SJCRH30 (cell line): Measurements from ENCODE around the gene GPR146. TPM values are rescaled to one million over a fixed set of nuclear protein-coding genes. Genes with fewer than 3 reads are reported as not detected.

Experiments used
- DNase-seq, 2 experiments: peaks; one replicate each; pipeline ENCODE4 v3.0.0-alpha.2; 2015 to 2020
- H3K27ac ChIP-seq: fragments of 250-450 bp; sonication (Bioruptor Pico); 2 replicates; pipeline ENCODE4 v1.5.1; 2020; ENCODE audit warnings: mild to moderate bottlenecking, moderate library complexity
- H3K27me3 ChIP-seq: fragments of 250-450 bp; sonication (Bioruptor Pico); 2 replicates; pipeline ENCODE4 v1.5.1; 2020; ENCODE audit warnings: mild to moderate bottlenecking, moderate library complexity
- H3K36me3 ChIP-seq: fragments of 250-450 bp; sonication (Bioruptor Pico); 2 replicates; pipeline ENCODE4 v1.5.1; 2020; ENCODE audit warnings: mild to moderate bottlenecking, moderate library complexity
- H3K4me1 ChIP-seq: fragments of 250-450 bp; sonication (Bioruptor Pico); 2 replicates; pipeline ENCODE4 v1.5.1; 2020; ENCODE audit warnings: mild to moderate bottlenecking, moderate library complexity
- H3K4me3 ChIP-seq: fragments of 250-450 bp; sonication (Bioruptor Pico); 2 replicates; pipeline ENCODE4 v1.5.1; 2020; ENCODE audit warnings: mild to moderate bottlenecking, moderate library complexity
- H3K9me3 ChIP-seq: fragments of 250-450 bp; sonication (Bioruptor Pico); replicated peaks from 2 replicates; pipeline ENCODE4 v1.5.1; 2020; ENCODE audit warnings: mild to moderate bottlenecking, moderate library complexity
- total RNA-seq: library from RNA; depleted of rRNA; stranded (reverse); fragments of >200 nt; shearing (Covaris generic); gene quantifications from 2 replicates; pipeline ENCODE4 v1.2.3, GENCODE V29; 2014

Gene GPR146
- total RNA-seq, 1 experiment from 2014 or later = 0.93 TPM

GRCh38 chr7:1053816-1054370, 9.5 kb downstream of the GPR146 start:
- Histone ChIP-seq H3K36me3 (no peaks in the 10 kb centered on the region), H3K4me3 (no peak overlapping the region), H3K27ac (no peak overlapping the region), H3K4me1 (no peaks in the 10 kb centered on the region), H3K9me3 (no peaks in the 10 kb centered on the region), H3K27me3 (no peaks in the 10 kb centered on the region)
- DNase-seq = no peak

GRCh38 chr7:1054438-1054837, 10.1 kb downstream of the GPR146 start:
- Histone ChIP-seq H3K27me3 (no peaks in the 10 kb centered on the region), H3K27ac (no peak overlapping the region), H3K9me3 (no peaks in the 10 kb centered on the region), H3K36me3 (no peaks in the 10 kb centered on the region), H3K4me1 (no peaks in the 10 kb centered on the region), H3K4me3 (no peak overlapping the region)
- no peak for DNase-seq

DNA sequence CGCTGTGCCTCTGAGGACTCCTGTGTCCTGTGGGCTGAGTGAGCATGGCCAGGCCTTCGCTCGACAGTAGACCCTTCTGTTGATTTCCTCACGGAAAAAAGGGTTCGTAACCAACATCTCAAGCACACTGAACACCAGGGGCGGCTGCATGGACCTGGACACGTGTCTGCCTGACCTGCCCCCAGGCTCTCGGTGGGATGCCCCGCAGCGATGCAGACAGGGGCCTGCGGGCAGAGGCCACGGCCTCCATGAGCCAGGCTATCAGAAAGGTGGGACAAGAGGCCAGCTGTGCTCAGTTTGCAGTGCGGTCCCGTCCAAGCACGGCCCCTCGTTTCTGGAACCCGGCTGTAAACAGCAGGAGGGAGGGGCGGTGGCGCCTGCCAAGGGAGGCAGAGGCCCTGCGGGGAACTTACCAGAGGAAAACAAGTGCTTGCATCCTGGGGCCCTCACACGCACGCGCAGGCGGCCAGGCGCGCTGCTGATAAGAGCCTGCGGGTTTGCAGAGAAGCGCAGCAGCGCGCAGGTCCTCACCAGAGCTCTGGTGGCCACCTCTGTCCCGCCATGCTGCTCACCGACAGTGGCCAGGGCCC, 10.6 kb downstream of the GPR146 start:
- no peak for DNase-seq
- no peaks in the 10 kb centered on the region for H3K36me3 ChIP-seq
- no peak overlapping the region for H3K4me3 ChIP-seq
- no peaks in the 10 kb centered on the region for H3K27me3 ChIP-seq
- no peaks in the 10 kb centered on the region for H3K9me3 ChIP-seq
- no peak overlapping the region for H3K27ac ChIP-seq
- H3K4me1 ChIP-seq = no peaks in the 10 kb centered on the region

- Histone ChIP-seq H3K9me3 (no peaks in the 10 kb centered on the region), H3K27me3 (no peaks in the 10 kb centered on the region), H3K4me3 (no peak overlapping the region), H3K4me1 (no peaks in the 10 kb centered on the region), H3K36me3 (no peaks in the 10 kb centered on the region), H3K27ac (no peak overlapping the region)
- DNase-seq = no peak
Observed at GRCh38 chr7:1055491-1055955, 11.2 kb downstream of the GPR146 start.

GRCh38 chr7:1055956-1056784, 11.8 kb downstream of the GPR146 start:
- Histone ChIP-seq H3K4me1 (no peaks in the 10 kb centered on the region), H3K36me3 (no peaks in the 10 kb centered on the region), H3K27me3 (no peaks in the 10 kb centered on the region), H3K9me3 (no peaks in the 10 kb centered on the region), H3K4me3 (no peak overlapping the region), H3K27ac (no peak overlapping the region)
- no peak for DNase-seq

DNA sequence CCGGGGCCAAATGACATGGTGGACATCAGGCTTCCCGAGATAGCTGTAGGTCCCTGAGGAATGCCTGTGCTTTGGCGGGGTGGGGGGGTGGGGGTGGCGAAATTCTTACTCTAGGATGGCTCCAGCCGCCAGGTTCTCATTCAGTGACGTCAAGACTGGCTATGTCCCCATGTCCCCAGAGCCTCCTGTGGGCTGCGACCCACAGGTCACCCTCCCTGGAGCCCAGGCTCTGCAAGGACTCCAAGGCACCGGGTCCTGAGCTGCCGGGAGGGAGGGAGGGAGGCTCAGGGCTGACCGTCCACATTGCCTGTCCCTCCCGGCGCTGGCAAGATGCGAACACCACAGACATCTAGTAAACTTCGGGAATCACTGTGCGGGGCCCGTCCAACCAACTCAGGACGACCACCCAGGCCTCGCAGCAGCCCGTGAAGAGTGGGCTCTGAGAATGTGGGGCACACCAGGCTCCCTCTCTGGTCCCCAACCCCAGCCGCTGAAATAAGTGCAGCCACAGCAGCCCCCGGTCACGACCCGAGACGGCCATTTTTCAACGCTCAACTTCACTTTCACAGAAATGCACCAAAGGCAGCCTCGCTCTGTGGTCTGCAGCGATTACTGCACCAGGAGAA, 12.6 kb downstream of the GPR146 start:
- H3K27me3 ChIP-seq = no peaks in the 10 kb centered on the region
- H3K36me3 ChIP-seq = no peaks in the 10 kb centered on the region
- no peak overlapping the region for H3K4me3 ChIP-seq
- H3K9me3 ChIP-seq = no peaks in the 10 kb centered on the region
- H3K4me1 ChIP-seq = no peaks in the 10 kb centered on the region
- no peak for DNase-seq
- H3K27ac ChIP-seq = no peak overlapping the region

DNA sequence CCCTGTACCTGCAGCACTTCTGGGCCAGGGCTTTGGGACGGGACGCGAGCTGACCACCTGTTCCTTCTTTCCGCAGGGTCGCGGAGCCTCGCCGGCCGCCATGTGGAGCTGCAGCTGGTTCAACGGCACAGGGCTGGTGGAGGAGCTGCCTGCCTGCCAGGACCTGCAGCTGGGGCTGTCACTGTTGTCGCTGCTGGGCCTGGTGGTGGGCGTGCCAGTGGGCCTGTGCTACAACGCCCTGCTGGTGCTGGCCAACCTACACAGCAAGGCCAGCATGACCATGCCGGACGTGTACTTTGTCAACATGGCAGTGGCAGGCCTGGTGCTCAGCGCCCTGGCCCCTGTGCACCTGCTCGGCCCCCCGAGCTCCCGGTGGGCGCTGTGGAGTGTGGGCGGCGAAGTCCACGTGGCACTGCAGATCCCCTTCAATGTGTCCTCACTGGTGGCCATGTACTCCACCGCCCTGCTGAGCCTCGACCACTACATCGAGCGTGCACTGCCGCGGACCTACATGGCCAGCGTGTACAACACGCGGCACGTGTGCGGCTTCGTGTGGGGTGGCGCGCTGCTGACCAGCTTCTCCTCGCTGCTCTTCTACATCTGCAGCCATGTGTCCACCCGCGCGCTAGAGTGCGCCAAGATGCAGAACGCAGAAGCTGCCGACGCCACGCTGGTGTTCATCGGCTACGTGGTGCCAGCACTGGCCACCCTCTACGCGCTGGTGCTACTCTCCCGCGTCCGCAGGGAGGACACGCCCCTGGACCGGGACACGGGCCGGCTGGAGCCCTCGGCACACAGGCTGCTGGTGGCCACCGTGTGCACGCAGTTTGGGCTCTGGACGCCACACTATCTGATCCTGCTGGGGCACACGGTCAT, 13.3 kb downstream of the GPR146 start:
- H3K27ac ChIP-seq = no peak overlapping the region
- no peak for DNase-seq
- no peaks in the 10 kb centered on the region for H3K36me3 ChIP-seq
- H3K4me1 ChIP-seq = no peaks in the 10 kb centered on the region
- H3K9me3 ChIP-seq = no peaks in the 10 kb centered on the region
- H3K27me3 ChIP-seq = no peaks in the 10 kb centered on the region
- H3K4me3 ChIP-seq = no peak overlapping the region

- no peak for DNase-seq
- H3K4me3 ChIP-seq = no peak overlapping the region
- H3K9me3 ChIP-seq = no peaks in the 10 kb centered on the region
- H3K27me3 ChIP-seq = no peaks in the 10 kb centered on the region
- no peak overlapping the region for H3K27ac ChIP-seq
- H3K36me3 ChIP-seq = no peaks in the 10 kb centered on the region
- no peaks in the 10 kb centered on the region for H3K4me1 ChIP-seq
Observed at GRCh38 chr7:1058311-1058710, 14.0 kb downstream of the GPR146 start.

DNA sequence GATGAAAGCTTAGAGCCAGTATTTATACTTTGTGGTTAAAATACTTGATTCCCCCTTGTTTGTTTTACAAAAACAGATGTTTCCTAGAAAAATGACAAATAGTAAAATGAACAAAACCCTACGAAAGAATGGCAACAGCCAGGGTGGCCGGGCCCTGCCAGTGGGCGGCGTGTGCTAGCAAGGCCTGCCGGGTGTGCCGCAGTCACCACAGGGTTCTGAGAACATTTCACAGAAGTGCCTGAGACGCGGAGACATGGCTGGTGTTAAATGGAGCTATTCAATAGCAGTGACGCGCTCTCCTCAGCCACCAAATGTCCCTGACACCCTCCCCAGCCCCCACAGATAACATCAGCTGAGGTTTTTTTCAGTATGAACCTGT, 14.5 kb downstream of the GPR146 start:
- Histone ChIP-seq H3K4me3 (no peak overlapping the region), H3K27me3 (no peaks in the 10 kb centered on the region), H3K4me1 (no peaks in the 10 kb centered on the region), H3K27ac (no peak overlapping the region), H3K9me3 (no peaks in the 10 kb centered on the region), H3K36me3 (no peaks in the 10 kb centered on the region)
- DNase-seq = no peak

DNA sequence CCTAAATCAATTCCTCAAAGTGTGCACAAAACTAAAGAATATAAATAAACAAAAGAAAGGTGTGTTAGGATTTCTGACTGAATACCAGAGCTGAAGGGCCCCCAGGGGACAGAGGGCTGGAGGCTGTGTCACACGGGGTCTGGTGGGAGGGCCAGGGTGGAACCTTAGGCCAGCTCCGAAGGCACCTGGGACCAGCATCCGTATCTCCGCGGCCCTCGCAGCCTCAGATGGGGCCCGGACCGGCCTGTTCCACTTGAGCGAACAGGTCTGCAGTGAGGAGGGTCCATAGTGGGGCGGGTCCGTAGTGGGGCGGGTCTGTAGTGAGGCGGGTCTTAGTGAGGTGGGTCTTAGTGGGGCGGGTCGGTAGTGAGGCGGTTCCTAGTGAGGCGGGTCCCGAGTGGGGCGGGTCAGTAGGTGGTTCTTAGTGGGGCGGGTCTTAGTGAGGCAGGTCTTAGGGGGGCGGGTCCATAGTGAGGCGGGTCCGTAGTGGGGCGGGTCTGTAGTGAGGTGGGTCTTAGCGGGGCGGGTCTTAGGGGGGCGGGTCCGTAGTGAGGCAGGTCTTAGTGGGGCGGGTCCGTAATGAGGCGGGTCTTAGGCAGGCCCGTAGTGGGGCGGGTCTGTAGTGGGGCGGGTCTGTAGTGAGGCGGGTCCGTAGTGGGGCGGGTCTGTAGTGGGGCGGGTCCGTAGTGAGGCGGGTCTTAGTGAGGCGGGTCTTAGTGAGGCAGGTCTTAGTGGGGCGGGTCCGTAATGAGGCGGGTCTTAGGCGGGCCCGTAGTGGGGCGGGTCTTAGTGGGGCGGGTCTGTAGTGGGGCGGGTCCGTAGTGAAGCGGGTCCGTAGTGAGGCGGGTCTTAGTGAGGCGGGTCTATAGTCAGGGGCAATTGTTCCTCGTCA, 15.1 kb downstream of the GPR146 start:
- Histone ChIP-seq H3K4me1 (no peaks in the 10 kb centered on the region), H3K27me3 (no peaks in the 10 kb centered on the region), H3K36me3 (no peaks in the 10 kb centered on the region), H3K27ac (no peak overlapping the region), H3K4me3 (no peak overlapping the region), H3K9me3 (no peaks in the 10 kb centered on the region)
- DNase-seq = peak in 1 of 2 experiments; percentile 18

- H3K4me1 ChIP-seq = peaks cover 5% of the 10 kb centered on the region; the same call in 1 of the 2 replicates
- H3K36me3 ChIP-seq = no peaks in the 10 kb centered on the region
- H3K4me3 ChIP-seq = no peak overlapping the region
- DNase-seq = no peak
- no peak overlapping the region for H3K27ac ChIP-seq
- no peaks in the 10 kb centered on the region for H3K9me3 ChIP-seq
- no peaks in the 10 kb centered on the region for H3K27me3 ChIP-seq
Observed at GRCh38 chr7:1060315-1061072, 16.1 kb downstream of the GPR146 start.

DNA sequence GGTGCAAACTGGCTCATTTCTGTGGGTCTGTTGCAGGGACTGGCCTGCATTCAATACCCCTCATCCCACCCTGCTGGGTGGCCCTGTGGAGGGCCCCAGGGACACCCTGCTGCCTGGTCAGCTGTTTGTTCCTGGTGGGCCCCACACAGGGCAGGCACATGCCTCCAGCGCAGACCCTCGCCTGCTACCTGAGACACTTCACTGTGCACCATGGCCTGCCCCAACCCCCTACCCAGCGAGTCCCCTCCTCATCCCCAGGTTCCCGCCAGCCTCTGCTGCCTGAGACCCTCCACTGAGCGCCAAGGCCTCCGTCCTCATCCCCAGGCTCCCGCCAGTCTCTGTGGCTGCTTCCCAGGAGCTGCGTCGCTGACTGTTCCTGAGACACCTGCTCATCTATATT, 16.8 kb downstream of the GPR146 start:
- H3K4me3 ChIP-seq = no peak overlapping the region
- no peak for DNase-seq
- no peaks in the 10 kb centered on the region for H3K36me3 ChIP-seq
- no peaks in the 10 kb centered on the region for H3K27me3 ChIP-seq
- peaks cover 7% of the 10 kb centered on the region; the same call in 1 of the 2 replicates for H3K4me1 ChIP-seq
- H3K27ac ChIP-seq = no peak overlapping the region
- no peaks in the 10 kb centered on the region for H3K9me3 ChIP-seq
